ENCODE measurements around the gene LTB4R.

GRCh38 chr14:24342889-24343288 lies 31.6 kb downstream of the LTB4R start:
- TF ChIP-seq CREB1 (IDR thresholded peaks at IDR 0.05; ENCODE audit: low read depth) (no peak), TAF1 (IDR thresholded peaks at IDR 0.05; ENCODE audit: low read depth) (no peak), FOXM1 (IDR thresholded peaks at IDR 0.05; ENCODE audit: borderline replicate concordance, low read depth) (no peak), YY1 (IDR thresholded peaks at IDR 0.05; ENCODE audit: low read depth) (no peak), MAX (IDR thresholded peaks at IDR 0.05) (no peak), CEBPB (IDR thresholded peaks at IDR 0.05) (no peak), EP300 (IDR thresholded peaks at IDR 0.05; ENCODE audit: borderline replicate concordance) (no peak)

Data from Ishikawa (cell line).